Jurkat, Clone E6-1 (cell line): ENCODE measurements around the gene LCP1.

Source experiments
- DNase-seq: peaks from one replicate; pipeline ENCODE4 v3.0.0-alpha.2; 2011; ENCODE audit warnings: low read depth, low spot score
- H3K4me3 ChIP-seq: 2 replicates; pipeline ENCODE4 v1.5.1; 2011; ENCODE audit warnings: mild to moderate bottlenecking, low read length, control low read depth, moderate library complexity

Gene LCP1

GRCh38 chr13:46136688-46137087, 45.3 kb downstream of the LCP1 start:
- no peak for DNase-seq

GRCh38 chr13:46134961-46135522, 46.9 kb downstream of the LCP1 start:
- no peak overlapping the region for H3K4me3 ChIP-seq
- DNase-seq, result no peak

More at GRCh38 chr13:46136688-46137087, 45.3 kb downstream of the LCP1 start:
- no peak overlapping the region for H3K4me3 ChIP-seq

GRCh38 chr13:46134494-46134893, 47.5 kb downstream of the LCP1 start:
- no peak for DNase-seq
- no peak overlapping the region for H3K4me3 ChIP-seq

DNA sequence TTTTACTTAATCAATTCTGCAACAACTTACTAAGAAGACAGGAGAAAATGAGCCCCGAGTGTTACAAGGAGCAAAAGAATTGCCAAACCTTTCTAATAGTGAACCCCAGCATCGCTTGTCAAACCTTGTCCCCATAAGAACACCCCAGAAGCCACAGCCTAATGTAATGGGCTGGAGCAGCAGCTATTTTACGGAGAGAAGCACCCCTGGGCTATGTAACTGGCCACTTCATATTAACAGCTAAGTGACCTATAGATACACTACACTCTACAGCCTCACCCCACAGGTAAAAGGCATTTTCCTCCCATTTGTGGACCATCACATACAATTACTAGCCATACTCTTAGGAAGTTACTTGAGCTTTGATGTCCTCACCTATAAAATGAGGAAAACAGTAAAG, 49.9 kb downstream of the LCP1 start:
- DNase-seq, result no peak
- no peak overlapping the region for H3K4me3 ChIP-seq

- H3K4me3 ChIP-seq, result no peak overlapping the region
- DNase-seq, result no peak
These were observed 50.3 kb downstream of the LCP1 start for GRCh38 chr13:46131705-46132104.

- H3K4me3 ChIP-seq, result no peak overlapping the region
- DNase-seq, result no peak
These were observed 51.9 kb downstream of the LCP1 start for GRCh38 chr13:46129955-46130618.

- DNase-seq, result no peak
- H3K4me3 ChIP-seq, result no peak overlapping the region
These were observed 52.9 kb downstream of the LCP1 start for GRCh38 chr13:46129124-46129523.

- no peak overlapping the region for H3K4me3 ChIP-seq
These were observed 54.5 kb downstream of the LCP1 start for GRCh38 chr13:46127358-46128023.

DNA sequence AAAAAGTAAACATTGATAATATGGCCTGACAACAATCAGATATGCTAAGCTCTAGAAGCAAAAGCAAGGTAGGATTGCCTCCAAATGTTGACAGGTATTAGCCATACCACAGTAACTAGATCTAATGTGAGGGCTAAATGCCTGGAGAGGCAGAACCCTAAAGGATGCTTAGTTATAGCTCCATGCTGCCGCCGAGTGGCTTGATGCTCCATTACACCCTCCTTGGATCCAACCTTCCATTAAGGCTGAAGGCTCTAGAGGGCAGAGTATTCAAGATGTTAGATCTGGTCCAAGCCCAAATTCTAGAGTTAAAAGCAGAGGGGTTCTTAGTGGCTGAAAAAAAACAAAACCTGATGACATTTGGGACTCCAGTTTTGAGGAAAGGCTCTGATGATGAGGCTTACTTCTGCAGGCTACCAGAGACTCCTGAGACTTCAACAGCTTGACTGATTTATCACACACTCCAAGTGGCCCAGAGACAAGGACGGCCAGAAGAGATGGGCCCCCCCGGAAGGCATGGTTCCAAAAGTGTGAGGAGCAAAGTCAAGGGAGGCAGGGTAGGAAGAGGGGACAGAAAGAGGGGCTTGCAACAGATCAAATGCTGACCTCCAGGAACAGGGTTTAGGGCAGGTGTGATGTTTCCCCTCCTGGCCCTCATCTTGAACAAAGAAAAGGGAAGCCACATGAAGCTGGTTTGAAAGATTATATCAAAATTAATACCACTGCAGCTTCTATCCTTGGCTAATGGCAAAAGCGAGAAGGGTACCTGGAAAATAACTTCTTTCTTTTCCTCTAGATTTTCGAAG, 55.2 kb downstream of the LCP1 start:
- peak; percentile 68 for DNase-seq
- H3K4me3 ChIP-seq, result no peak overlapping the region

More at GRCh38 chr13:46127358-46128023, 54.5 kb downstream of the LCP1 start:
- no peak for DNase-seq

DNA sequence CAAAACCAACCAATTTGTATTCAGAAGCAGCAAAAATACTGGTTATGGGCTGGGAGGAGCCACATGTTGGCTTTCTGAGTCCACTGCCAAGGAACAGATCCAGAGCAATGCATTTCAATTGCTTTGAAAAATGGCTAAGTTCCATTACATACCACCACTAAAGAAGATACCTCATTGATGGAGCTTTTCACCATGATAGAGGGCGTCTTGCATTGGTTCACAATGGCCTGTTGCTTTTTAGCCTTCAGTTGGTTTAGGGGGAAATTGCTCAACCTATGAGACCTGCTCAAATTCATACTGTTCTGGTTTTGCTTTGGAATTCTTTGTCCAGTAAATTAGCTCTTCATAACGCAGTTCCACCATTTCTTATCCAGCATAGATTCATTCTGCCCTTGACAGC, 55.9 kb downstream of the LCP1 start:
- no peak for DNase-seq
- no peak overlapping the region for H3K4me3 ChIP-seq

- peak; percentile 40 for DNase-seq
These were observed 56.7 kb downstream of the LCP1 start for GRCh38 chr13:46124967-46125933.

GRCh38 chr13:46124531-46124966, 57.4 kb downstream of the LCP1 start:
- no peak for DNase-seq
- H3K4me3 ChIP-seq, result no peak overlapping the region

More at GRCh38 chr13:46124967-46125933, 56.7 kb downstream of the LCP1 start:
- no peak overlapping the region for H3K4me3 ChIP-seq

- no peak for DNase-seq
- no peak overlapping the region for H3K4me3 ChIP-seq
These were observed 59.7 kb downstream of the LCP1 start for GRCh38 chr13:46122304-46122703.

DNA sequence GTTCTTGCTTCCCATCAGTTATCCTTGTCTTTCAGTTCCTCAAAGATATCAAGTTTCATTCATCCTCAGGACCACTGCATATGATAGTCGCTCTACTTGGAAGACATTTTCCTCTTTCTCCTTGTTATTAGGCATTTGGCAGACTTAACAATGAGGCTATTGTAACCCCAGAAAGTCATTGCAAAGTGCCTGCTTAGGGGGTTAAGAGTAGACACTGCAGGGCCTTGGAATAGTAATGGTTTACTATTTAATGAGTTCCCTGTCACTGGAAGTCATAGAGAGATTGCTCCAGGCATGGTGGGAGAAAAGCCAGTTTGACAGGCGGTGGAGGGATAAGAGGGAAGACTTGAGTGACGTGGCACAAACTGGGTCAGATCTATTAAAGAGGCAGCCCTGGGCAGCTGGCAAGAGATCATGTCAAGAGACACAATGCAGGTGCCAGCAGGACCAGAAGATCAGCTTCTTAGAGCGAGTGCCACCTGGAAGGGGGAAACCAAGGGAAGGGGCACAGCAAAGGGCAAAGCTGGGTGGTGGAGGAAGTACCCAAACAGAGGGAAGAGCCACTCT, 60.3 kb downstream of the LCP1 start:
- DNase-seq, result no peak
- no peak overlapping the region for H3K4me3 ChIP-seq

- DNase-seq, result no peak
- no peak overlapping the region for H3K4me3 ChIP-seq
These were observed 60.9 kb downstream of the LCP1 start for GRCh38 chr13:46121033-46121432.

- no peak for DNase-seq
- no peak overlapping the region for H3K4me3 ChIP-seq
These were observed 61.9 kb downstream of the LCP1 start for GRCh38 chr13:46119883-46120614.

GRCh38 chr13:46116653-46117502, 65.1 kb downstream of the LCP1 start:
- DNase-seq, result no peak

More at GRCh38 chr13:46116653-46117502, 65.1 kb downstream of the LCP1 start:
- H3K4me3 ChIP-seq, result no peak overlapping the region
